ENCODE results near the gene PCDH18. TPM values are rescaled to one million over a fixed set of nuclear protein-coding genes. Genes with fewer than 3 reads are reported as not detected.

PCDH18 gene
- polyA plus RNA-seq, 1 donor: 35.2 TPM

DNA sequence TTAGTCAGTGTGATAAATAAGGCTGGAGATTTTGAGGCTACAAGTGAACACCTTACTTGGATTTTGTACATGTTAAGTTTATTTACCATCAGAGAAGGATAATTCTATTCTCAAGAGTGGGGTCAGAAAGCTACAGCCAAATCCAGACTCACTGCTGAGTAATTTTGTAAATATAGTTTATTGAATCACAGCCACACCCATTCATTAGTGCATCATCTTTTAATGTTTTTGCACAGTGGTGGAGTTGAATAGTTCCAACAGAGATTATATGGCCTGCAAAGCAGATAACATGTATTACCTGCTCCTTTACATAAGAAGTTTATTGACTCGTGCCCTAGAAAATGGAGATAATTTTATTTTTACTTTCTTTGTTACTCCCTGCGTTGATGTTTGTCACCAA is 60.4 kb downstream of the PCDH18 start:
- DNase-seq (ENCODE audit: low read depth): no peak

- DNase-seq (ENCODE audit: low read depth): no peak
Observed at GRCh38 chr4:137471461-137471860, 60.8 kb downstream of the PCDH18 start.

DNA sequence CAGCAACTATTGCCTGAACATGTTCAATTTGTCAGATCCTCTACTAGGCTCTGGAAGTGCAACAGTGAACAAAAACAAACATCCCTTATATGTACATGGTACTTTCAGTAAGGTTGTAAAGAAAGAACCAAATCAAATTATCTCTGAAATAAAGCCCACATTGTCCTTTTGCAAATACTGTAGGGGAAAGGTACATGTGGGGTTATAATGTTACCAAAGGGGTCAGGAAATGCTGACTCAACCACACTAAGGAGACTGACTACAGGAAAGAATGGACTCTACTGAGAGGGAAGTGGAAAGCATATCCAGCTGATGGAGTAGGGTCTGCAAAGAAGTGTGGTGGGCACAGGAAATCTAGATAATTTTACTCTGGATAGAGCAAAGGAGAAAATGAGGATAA is 61.5 kb downstream of the PCDH18 start:
- no peak for DNase-seq (ENCODE audit: low read depth)
